Right renal pelvis (tissue), 4 donors: ENCODE data around the gene PKD2. TPM values are rescaled to one million over a fixed set of nuclear protein-coding genes. Genes with fewer than 3 reads are reported as not detected.
"Not testable (repeated sequence)": the region's sequence is repeated elsewhere in the genome, so short reads cannot be mapped to it uniquely, and the experiment has no call there.

ENCODE experiments used
- DNase-seq, 4 donors: peaks; one replicate each; pipeline ENCODE4 v3.0.0-alpha.2; 2013; ENCODE audit warnings: low read depth in 4 of 4, low spot score in 3 of 4, missing footprints in 1 of 4
- polyA plus RNA-seq, 4 donors: library from polyadenylated mRNA; unstranded; fragments of 120-200 nt; gene quantifications; one replicate each; pipeline ENCODE4 v1.2.1, GENCODE V29; 2013; ENCODE audit not compliant: insufficient read length in 4 of 4

The PKD2 gene
- polyA plus RNA-seq, 4 donors = 60.2 to 77.0 (median 68.6) TPM

GRCh38 chr4:88021824-88022223 is 14.4 kb downstream of the PKD2 start:
- no peak for DNase-seq

GRCh38 chr4:88022289-88022688 is 14.9 kb downstream of the PKD2 start:
- DNase-seq = no peak

- DNase-seq = not testable (repeated sequence)
Observed at GRCh38 chr4:88025868-88026661, 18.6 kb downstream of the PKD2 start.

GRCh38 chr4:88027611-88028608 is 20.5 kb downstream of the PKD2 start:
- no peak for DNase-seq

GRCh38 chr4:88028946-88029345 is 21.5 kb downstream of the PKD2 start:
- DNase-seq = no peak

GRCh38 chr4:88029556-88029955 is 22.1 kb downstream of the PKD2 start:
- no peak for DNase-seq

- DNase-seq = no peak
Observed at GRCh38 chr4:88030565-88031310, 23.3 kb downstream of the PKD2 start.

- DNase-seq = peak in 2 of 4 donors; percentile 25 to 30
Observed at GRCh38 chr4:88033309-88033708, 25.9 kb downstream of the PKD2 start.

GRCh38 chr4:88035292-88035691 is 27.9 kb downstream of the PKD2 start:
- DNase-seq = no peak

- DNase-seq = no peak
Observed at GRCh38 chr4:88037447-88037846, 30.0 kb downstream of the PKD2 start.

- no peak for DNase-seq
Observed at GRCh38 chr4:88037936-88038335, 30.5 kb downstream of the PKD2 start.

- DNase-seq = no peak
Observed at GRCh38 chr4:88040707-88041106, 33.3 kb downstream of the PKD2 start.

- no peak for DNase-seq
Observed at GRCh38 chr4:88041626-88042025, 34.2 kb downstream of the PKD2 start.

GRCh38 chr4:88043001-88043400 is 35.6 kb downstream of the PKD2 start:
- no peak for DNase-seq

- DNase-seq = no peak
Observed at GRCh38 chr4:88043586-88044340, 36.3 kb downstream of the PKD2 start.

- no peak for DNase-seq
Observed at GRCh38 chr4:88045021-88045420, 37.6 kb downstream of the PKD2 start.

GRCh38 chr4:88054229-88054628 is 46.8 kb downstream of the PKD2 start:
- no peak for DNase-seq

GRCh38 chr4:88054901-88055300 is 47.5 kb downstream of the PKD2 start:
- DNase-seq = no peak

- DNase-seq = no peak
Observed at GRCh38 chr4:88058295-88058694, 50.9 kb downstream of the PKD2 start.

- no peak for DNase-seq
Observed at GRCh38 chr4:88059766-88060165, 52.3 kb downstream of the PKD2 start.
